Measurements from ENCODE around the gene CTRB1.

Gene CTRB1

GRCh38 chr16:75218256-75219076 is at the start of gene CTRB1:
Gene CTRB1 (plus strand): TSS chr16:75218988. CDS start chr16:75219008, 20 bp downstream.
- no peak for DNase-seq (ENCODE audit: low read depth)

DNA sequence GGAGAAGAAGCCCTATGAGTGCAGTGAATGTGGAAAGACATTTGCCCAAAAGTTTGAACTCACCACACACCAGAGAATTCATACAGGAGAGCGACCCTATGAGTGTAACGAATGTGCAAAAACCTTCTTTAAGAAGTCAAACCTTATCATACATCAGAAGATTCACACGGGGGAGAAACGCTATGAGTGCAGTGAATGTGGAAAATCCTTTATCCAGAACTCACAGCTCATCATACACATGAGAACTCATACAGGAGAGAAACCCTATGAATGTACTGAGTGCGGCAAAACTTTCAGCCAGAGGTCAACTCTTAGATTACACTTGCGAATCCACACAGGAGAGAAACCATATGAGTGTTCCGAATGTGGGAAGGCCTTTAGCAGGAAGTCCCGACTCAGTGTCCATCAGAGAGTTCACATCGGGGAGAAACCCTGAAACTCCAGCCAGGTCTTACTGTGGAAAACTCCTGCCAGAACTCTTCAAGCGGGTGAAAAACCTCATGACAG is 48.8 kb upstream of the CTRB1 start:
- no peak for DNase-seq (ENCODE audit: low read depth)

DNA sequence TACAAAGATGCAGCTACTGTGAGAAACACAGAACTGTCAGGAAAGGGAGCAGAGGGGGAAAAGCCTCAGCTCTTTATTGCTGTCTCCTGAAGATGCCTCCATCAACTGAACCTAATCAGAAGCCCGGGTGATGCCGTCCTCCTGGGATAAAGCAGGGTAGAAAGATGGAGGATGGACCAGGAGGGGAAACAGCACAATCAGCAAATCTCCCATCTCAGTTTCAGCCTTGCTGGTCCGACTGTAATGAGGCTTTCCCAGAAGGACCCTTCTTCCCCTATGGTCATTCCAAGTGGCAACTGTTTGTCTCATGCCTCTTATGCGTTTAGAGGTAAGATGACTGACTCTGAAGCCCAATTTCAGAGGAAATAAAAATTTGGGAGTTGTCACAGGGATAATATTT is 46.2 kb upstream of the CTRB1 start:
- no peak for DNase-seq (ENCODE audit: low read depth)

DNA sequence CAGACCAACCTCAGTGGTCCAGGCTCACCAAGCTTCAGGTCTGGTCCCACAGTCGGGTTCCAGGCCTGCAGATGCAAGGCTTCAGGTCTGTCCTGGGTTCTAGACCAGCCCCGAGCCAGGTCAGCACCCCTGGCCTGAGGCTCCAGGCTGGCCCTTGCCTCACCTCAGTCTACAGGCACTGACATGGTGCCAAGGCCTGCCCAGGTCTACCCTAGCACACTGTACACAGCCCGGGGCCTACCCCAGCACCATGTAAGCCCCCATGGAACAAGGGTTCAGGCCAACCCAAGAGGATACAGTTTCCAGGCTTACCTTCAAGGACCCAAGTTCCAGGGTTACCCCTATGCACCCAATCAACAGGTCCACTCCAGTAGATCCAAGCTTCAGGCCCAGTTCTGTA is 43.7 kb upstream of the CTRB1 start:
- no peak for DNase-seq (ENCODE audit: low read depth)

GRCh38 chr16:75176926-75177325 is 41.9 kb upstream of the CTRB1 start:
- DNase-seq (ENCODE audit: low read depth), result no peak

DNA sequence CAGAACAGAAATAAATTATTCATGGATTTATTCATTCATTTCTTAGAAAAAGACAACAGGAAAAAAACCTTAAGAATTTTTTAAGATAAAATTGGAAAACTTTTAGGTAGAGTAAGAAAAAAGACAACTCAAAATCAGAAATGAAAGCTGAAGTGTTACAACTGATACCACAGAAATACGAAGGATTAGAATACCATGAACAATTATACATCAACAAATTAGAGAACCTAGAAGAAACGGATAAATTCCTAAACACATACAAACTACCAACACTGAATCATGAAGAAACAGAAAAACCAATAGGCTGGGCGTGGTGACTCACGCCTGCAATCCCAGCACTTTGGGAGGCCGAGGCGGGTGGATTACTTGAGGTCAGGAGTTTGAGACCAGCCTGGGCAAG is 39.6 kb upstream of the CTRB1 start:
- no peak for DNase-seq (ENCODE audit: low read depth)

GRCh38 chr16:75181630-75182029 is 37.2 kb upstream of the CTRB1 start:
- no peak for DNase-seq (ENCODE audit: low read depth)

- DNase-seq (ENCODE audit: low read depth), result no peak
Observed at GRCh38 chr16:75188832-75189477, 29.8 kb upstream of the CTRB1 start.

- DNase-seq (ENCODE audit: low read depth), result no peak
Observed at GRCh38 chr16:75189638-75190245, 29.0 kb upstream of the CTRB1 start.

GRCh38 chr16:75192606-75193264 is 26.1 kb upstream of the CTRB1 start:
- DNase-seq (ENCODE audit: low read depth), result no peak

DNA sequence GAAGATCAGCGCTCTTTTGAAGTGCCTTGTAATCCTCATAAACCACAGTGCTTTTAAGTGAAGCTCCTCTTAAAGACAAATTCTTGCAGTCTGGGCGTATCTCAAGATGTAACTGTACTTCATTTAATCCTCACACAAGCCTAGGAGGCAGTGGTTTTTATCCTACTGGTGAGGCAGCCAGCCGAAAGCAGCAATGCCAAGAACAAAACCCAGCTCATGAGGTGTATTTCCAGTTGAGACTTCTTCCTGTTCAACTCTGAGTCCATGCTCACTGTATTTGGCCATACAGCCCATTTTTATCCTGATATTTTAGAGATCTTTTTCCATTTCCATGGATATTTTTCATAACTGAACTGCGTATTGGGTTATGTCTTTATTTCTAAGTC is 25.5 kb upstream of the CTRB1 start:
- no peak for DNase-seq (ENCODE audit: low read depth)

DNA sequence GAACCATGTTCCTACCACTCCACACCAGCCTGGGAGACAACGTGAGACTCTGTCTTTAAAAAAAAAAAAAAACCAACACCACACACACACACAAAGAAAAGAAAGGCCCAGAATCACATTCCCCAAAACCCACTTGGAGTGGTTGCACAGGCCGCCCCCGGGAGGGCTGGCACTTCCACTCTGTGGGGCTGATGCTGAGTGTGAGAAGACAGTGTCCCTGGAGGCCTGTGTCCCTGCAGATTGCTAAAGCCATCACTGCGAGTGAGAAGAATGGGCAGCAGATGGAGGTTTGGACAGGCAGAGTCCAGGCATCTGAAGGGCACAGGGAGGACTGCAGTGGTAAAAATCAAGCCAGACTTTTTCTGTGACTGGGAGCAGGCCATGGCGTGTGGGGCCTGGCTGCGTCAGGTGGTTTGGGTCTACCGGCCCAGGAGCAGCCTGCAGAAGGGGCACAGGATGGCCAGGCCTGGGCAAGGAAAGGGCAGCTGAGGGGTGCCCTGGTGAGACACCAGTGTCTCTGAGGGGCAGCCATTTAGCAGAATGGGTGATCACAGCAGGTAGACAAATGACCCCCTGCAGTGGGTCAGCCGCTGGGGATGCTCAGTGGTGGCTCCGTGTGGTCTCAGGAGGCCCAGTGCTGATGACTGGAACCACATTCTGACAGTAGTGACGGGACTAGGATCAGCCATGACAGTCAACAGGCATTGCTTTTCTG is 24.9 kb upstream of the CTRB1 start:
- DNase-seq (ENCODE audit: low read depth), result no peak

GRCh38 chr16:75195811-75196790 is 22.7 kb upstream of the CTRB1 start:
- no peak for DNase-seq (ENCODE audit: low read depth)

DNA sequence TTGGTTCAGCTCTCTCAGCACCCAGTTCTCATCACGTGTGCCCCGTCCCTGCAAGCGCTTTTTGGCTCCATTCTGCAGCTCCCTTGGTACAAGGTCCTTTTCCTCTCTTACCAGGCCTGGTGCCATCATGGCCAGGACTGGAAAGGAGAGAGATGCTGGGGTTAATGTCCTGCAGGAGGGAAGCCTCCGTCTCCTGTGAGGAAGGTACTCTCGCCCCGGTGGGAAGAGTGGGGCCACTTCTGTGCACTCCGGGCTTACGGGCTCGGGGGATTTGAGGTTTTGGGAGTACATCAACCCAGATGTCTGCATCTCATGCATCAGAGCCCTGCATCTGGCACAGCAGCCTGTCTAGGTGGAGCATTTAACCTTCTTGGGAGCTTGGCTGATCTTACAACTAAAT is 22.0 kb upstream of the CTRB1 start:
- no peak for DNase-seq (ENCODE audit: low read depth)

GRCh38 chr16:75197522-75198134 is 21.2 kb upstream of the CTRB1 start:
- DNase-seq (ENCODE audit: low read depth), result no peak

GRCh38 chr16:75198135-75198600 is 20.6 kb upstream of the CTRB1 start:
- no peak for DNase-seq (ENCODE audit: low read depth)

GRCh38 chr16:75202069-75202590 is 16.7 kb upstream of the CTRB1 start:
- no peak for DNase-seq (ENCODE audit: low read depth)

GRCh38 chr16:75203096-75203495 is 15.7 kb upstream of the CTRB1 start:
- no peak for DNase-seq (ENCODE audit: low read depth)

DNA sequence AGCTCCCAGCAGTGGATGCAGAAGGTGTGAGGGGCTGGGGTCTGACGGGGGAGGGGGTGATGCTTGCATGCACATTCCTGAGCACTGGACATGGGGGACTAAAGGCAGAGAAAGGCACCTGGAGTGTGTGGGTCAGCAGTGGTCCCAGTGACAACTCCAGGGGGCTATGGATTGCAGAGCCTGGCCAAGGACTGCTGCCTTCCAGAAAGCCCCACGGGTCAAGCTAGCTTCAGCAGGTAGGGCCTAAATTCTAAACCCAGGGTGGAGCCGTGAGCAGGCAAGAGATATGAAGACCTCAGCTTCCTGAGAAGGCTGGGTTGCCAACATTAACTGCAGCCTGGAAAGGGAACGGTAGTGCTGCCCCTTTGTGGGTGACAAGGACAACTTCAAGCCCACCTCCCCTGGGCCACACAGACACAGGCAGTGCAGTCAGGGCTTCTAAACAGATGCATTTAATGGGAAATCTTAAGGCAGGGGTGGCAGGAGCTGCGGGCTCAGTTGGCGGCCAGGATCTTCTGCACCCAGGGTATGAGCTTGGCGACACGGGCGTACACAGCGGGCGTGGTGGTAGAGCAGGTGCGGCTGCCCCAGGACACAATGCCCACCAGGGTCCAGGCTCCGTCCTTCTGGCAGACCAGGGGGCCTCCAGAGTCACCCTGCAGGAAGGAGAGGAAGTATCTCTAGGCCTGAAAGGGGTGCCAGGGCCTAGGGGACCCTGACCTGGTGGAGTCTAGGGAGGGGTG is 14.9 kb upstream of the CTRB1 start:
- DNase-seq (ENCODE audit: low read depth), result no peak

All from activated T-helper 1 cell treated with Interleukin-2 at 50 U/mL for 16 hours (primary cell).